ENCODE measurements around the gene FSCN2.

Gene FSCN2

DNA sequence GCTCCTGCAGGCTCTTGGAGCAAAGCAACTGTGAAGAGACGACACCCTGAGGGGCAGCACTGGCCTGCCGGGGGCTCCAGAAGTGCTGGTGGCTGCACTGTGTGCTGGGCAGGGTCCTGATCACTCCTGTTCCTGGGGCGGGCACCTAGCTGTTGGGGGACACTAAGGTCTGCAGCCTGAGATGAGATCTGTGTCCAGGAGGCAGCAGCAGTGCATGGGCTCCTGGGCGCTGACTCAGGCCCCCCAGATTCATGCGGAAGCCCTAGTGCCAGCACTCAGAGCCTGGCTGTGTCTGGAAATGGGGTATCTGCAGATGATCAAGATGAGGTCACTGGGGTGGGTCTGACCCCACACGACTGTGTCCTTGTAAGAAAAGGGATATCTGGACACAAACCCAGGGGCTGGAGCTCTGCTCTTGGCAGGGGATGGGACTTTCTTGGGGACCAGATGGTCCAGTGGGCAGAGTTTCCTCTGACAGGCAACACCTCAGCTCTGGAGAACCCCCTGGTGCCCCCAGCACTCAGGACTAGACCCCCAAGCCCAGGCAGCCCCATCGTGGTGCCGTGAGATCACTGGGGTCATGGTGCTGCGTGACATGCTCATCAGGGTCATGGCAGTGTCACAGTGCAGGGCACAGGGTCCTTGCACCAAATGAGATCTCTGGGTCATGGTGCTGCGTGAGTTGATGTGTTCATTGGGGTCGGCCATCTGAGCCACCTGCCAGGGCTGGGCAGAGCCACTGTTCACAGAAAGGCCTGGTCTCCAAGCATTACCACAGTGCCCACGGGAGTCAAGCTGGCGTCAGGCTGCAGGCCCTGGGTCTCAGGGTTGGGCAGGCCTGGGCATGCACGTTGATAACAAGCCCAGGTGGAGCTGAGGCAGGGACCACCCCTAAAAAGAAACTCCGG lies 14.5 kb downstream of the FSCN2 start:
- DNase-seq, result no peak

DNA sequence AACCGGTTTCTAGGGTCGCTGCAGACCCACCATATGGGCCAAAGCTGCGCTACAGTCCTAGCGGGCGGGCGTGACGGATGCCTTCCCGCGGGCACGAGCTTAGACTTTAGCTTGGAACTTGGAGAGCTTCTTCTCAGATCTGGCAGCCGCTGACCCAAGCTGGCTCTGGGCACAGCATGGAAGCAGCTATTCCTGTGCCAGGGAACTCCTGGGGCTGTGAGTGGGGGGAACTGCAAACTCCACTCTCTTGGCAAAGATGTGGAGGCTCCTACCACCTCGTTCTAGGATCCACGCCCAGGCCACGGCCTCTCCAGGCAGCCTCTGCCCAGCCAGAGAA lies 15.1 kb downstream of the FSCN2 start:
- no peak for DNase-seq

DNA sequence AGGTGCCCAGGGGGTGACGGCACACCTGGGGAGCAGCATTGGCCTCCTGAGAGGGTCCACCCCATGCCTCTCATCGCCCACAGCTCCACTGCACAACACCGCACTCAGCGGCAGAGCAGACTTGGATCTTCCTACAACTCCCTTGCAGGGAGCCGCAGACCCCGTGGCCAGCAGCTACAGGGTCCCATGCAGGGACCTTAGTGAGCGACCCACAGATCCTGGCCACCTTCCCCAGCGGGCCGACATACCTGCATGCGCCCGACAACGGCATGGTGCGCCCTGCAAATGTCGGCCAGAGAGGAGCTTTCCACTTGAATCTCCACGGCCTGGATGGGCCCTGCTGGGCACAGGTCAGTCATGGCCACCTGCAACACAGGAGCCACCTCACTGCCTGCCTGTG lies 15.6 kb downstream of the FSCN2 start:
- DNase-seq, result no peak

DNA sequence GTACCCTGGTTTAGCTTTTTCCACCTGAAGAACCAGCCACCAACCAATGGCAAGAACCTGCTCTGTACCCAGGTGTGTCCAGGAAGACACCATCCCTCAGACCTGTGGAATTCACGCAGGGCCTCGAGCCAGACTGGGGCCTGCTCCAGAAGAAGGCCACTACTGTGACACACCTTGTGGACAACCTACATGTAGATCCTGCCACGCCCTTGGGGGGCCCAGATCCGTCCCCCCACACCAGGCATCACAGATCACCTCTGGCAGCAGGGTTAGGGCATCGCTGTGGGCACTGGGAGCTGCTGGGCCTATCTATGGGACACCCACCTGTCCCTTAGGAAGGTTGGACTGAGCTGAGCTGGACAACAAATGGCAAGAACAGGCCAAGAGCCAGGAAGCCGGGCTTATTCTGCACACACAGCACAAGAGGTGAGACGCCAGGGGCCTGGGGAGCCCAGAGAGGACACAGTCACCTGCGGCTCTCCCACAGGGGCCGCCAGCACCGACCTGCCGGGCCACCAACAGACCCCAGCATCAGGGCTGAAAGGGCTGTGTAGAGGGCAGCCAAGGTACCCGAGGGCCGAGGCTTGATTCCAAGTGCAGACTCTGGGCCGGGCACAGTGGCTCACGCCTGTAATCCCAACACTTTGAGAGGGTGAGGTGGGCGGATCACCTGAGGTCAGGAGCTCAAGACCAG lies 16.3 kb downstream of the FSCN2 start:
- DNase-seq, result no peak

DNA sequence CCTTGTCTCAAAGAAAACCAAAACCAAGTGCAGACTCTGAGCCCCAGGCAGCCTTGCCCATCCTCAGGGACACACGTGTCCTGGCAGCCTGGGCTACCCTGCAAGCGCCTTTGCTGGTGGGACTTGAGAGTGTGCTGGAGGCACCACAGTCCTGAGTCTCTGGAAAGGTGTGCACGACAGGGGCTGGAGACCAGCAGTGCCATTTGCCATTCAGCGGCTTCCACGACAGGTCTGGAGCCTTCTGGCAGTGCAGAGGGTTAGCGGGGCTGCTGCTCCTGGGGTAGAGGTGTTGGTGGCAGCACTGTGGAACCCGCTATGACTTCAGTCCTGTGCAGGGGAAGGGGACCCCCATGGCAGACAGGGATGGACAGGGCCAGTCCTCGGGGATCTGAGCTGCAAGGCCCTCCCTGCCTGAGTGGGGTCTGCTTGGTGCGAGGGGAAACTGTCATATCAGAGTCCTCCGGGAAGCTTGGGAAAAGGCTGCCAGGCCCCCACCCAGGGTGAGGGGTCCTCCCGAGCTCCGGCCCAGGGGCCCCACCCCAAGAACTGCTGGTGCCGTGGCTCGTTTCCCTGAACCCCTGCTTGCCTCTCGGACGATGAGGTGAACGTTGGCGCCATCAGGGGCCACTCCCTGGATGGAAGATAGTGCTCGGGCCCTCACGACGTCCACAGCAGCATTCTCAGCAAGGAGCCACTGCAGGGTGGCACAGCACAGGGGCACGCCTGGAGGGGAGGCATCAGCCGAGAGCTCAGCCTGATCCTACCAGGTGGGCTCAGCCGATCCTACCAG lies 17.2 kb downstream of the FSCN2 start:
- no peak for DNase-seq

DNA sequence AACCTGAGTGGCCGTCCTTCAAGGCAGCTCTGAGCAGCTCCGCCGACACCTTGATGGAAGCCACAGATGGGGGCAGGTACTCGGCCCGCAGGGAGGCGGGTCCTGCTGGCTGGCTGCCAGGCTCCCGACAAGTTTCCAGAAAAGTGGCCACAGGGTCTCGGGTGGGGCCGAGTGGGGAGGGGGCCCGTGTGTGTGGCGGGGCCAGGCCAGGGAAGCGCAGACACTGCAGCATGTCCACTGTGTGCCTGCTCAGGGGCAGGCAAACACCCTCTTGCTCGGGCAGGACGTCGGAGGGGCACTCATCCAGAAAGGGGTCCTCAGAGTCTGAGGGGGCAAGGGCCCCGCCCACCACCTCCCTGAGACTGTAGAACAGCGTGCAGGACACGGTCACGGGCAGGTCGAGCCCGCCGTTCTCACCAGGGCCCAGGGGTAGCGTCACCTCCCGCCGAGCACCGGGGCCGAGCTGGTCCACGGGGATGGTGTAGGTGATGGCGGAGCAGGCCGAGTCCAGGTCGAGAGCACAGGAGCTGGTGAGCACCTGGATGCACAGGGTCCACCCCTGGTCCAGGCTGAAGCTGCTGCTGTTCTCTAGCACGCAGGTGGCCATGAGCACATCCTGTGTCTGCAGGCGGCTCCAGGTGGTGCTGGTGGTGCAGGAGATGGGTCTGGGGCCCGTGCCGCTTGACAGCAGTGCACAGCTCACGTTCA lies 18.9 kb downstream of the FSCN2 start:
- no peak for DNase-seq

DNA sequence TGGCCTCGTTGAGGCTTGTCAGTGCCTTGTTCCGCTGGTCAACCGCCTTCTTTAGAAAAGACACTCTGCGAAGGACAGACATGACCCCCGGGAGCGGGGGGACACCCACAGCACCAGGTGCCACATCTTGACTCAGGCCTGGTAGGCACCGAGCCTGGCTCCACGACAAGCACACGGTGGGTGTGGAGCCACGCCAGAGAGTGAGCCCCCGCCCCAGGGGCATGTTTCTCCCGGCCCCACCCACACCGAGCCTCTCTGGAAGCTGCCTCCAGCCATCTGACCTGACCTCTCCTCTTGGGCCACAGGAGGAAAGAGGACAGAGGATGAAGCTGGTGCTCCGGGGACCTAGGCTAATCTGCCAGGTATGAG lies 19.4 kb downstream of the FSCN2 start:
- no peak for DNase-seq

DNA sequence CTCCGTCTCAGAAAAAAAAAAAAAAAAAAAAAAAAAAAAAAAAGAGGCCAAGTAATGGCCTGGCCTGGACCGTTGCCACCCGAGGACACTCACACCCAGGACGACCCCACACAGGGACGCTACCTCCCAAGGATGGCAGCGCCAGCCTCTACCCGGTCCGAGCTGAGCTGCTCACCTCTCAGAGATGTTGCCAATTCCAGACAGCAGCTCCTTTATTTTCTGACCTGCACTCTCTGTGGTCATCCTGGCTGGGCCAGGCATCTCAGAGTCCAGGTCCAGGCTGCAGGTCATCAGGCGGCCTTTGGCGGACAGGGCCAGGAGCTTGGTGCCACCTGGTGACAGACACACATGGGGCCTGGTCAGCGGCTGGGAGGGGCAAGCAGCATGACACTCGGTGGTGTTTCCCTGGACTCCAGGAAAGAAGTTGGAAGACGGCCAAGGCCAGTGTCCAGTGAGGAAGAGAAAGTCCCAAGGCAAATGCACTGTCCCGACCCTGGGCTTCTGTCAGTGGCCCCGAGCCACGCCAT lies 20.9 kb downstream of the FSCN2 start:
- DNase-seq, result no peak

DNA sequence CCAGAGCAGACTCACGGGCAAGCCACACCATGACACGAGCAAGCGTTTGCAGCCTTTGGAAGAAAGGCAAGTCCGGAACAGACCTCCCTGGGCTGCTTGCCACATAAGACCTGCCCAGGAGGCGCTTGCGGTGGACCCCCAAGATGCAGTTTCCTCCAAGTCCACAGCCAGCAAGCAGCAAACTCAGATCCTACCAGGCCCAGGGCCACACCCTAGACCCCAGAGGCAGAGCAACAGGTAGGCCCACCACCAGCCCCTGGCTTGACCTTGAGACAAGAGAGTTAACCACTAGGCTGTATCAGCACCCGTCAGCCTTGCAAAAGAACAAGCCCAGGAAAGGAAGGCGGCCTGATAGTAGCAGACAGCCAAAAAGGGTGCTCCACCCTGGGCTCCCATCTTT lies 21.6 kb downstream of the FSCN2 start:
- DNase-seq, result no peak

DNA sequence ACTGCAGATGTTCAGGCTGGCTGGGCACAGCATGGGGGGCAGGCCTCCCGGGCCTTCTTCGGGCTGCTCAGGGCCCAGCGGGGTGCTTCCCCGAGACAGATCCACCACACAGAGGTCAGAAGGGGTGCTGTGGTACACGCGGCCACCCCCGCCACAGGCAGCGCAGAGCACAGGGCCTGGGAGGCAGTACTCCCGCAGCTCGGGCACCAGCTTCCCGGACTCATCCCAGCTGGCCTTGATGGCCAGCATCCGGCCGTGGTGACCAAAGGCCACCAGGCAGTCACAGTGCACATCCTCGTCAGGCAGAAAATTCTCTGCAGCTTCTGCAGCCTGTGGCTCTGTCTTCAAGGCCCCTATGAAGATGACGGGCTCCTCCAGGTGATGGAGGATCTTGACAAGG lies 22.1 kb downstream of the FSCN2 start:
- DNase-seq, result no peak

DNA sequence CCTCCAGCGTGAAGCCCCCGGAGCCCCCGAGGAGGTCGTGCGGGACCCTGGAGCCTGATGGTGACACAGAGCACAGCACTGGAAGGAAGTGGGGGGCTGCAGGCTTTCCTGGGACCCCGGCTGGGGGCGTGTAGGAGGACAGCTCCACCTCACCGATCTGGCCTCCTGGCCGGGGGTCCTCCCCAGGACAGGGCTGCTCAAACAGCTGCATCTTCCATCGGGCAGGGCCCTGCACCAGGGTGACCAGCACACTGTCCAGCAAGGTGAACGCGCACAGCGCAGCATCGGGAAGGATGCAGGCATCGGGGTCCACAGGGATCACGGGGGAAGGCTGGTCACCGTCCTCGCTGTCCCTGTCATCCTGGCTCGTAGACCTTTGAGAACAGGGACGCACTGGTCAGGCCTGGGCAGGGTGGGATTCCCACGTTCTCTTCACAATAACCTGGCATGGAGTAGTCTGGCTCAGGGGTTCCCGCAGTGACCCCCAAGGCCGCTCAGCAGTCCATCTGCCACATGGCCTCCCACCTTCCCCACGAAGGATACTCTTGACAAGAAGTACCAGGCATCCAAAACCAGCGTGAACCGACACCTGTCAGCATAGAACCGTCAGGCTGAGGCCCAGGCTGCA lies 22.8 kb downstream of the FSCN2 start:
- no peak for DNase-seq

DNA sequence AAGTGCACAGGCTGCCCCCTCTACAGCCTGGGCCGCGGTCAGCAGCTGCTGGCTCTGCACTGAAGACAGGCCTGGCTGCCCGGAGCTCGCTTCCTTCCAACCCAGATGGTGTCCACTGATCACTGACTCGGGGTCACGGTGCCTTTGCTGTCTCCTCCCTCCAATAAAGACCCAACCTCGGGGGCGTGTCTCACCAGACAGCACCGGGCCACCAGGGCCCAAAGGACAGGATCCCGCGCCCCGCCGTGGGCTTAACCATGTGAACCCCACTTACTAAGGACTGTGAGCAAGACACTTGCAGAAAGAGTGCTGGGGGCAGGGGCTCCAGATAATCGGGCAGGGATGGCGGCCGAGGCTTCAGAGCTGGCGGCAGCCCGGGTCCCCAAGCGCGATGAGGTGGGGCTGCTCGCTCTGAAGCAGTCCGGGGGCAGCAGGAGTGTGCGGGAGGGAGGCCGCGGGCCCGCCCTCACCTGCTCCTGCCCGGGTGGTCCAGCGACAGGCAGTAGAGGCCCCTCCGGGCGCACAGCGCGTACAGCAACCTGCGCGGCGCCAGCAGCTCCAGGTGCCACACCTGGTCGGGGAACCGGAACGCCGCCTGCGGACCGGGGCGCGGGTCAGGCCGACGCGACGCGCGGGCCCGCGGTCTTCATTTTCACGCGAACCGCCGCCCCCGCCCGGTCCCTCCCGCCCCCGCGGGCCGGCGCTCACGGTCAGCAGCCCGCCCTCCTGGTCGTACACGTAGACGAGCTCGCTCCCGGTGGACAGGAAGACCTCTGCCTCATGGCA lies 23.5 kb downstream of the FSCN2 start:
- DNase-seq, result no peak

DNA sequence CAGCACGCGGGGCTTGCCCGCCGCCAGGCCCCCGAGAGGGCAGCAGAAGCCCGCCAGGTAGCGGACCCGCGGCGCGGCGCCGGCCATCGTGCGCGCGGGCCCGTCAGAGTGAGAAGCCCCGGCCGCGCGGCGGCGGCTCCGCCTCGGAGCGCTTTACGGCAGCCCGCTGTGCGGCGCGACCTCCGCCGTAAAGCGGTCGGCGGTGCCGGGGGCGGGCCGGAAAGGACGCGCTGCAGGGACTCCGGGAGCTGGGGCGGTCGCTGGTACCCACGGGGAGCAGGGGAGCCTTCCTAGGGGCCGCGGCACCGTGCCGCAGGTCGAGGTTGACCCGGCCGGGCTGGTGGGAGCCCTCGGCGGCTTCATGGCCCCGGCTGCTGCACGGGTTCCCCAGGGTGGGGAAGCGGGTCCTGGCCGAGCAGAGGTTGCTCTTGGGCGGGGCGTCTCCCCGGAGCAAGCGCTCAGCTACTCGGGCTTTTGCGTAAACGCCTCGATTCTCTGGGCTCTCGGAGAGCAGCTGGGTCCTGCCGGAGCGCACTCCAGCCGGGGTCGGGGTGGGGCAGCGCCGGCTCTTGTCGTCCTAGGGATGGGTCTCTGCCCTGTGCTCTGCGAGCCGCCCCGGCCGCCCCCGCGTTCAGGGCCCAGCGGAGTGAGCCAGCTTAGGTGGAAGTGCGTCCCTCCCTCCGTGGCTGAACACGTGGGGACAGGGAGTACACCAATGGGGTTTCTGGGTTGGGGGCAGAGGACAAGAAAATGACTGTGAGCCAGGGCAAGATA lies 24.3 kb downstream of the FSCN2 start, which contains the start of gene FAAP100:
TSS of gene FAAP100 (minus strand) at position 110 of the 774 bp plus-strand sequence. CDS start at position 87, 23 bp downstream.
- DNase-seq, result peak; percentile 67

DNA sequence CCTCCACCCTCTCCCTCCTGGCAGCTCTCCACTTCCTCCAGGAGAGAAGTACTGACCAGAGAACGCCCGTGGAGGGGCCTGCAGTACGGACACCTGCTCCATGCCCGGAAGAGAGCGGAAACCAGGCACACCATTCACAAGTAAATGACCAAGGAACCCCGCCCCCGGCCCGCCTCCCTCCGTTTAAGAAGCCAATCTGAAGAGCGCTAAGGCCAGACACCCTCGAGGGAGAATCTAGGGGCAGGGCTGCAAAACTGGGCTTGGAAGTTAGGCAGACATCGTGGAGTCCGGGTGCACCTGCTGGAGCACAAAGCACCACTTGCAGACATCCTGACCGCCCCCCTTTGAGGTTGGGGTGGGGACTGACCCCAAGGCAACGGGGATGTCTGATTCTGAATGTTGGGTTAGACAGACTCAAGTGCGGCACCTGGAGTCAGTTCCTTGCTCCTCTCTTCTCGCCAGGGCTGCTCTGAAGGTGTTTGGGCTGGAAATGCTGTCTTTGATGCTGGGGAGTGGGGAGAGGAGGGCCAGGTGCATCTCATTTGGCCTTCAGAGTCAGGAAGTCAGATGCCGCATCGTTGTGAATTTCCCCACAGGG lies 24.9 kb downstream of the FSCN2 start:
- DNase-seq, result peak; percentile 61

DNA sequence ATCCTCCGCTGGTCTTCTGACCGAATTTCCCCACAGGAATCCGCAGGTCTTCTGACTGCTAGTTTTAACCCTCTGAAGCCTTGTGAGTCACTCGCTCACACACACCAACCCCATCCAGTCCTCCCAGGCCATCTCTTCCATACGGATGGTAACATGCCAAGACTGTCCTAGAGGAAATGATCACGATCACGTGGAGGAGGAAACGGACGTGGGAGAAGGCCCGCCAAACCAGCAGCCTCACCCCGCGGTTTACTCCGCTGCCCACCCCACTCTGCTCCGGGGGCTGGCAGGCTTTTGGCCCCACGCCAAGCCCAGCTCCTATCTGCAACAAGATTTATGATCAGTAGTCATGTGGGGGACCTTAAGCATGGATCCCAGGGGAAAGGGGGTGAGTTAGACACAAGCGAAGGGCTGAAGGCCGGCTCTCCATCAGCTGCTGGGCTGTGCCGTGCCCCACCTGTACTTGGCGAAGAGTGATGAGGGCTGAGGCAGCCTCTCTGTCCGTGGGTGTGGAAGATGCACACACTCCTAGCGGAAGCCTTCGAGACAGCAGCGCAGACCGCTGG lies 25.5 kb downstream of the FSCN2 start:
- DNase-seq, result no peak

DNA sequence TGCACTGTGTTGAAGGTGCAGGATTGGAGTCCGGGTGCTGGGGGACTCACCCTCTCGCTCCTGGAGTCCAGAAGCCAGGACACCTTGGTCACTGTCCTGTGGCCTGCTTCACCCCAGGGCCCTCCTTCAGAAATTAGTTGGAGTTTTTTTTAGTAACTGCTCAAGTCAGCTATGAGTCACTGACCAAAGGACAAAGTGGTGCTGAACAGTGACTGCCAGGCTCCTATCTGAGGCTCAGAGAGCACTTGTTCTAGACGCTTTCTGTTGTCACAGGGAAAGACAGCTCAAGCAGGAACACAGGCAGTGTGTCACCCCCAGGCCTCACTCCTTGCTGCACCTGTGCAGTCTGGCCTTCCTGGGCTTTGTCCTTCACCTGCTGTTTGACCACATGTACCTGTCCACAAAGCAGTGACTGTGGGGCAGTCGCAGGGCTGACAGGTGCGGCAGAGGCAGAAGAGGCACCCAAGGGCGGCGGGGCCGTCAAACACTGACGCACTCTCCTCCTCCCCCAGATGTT lies 28.1 kb downstream of the FSCN2 start:
- no peak for DNase-seq

DNA sequence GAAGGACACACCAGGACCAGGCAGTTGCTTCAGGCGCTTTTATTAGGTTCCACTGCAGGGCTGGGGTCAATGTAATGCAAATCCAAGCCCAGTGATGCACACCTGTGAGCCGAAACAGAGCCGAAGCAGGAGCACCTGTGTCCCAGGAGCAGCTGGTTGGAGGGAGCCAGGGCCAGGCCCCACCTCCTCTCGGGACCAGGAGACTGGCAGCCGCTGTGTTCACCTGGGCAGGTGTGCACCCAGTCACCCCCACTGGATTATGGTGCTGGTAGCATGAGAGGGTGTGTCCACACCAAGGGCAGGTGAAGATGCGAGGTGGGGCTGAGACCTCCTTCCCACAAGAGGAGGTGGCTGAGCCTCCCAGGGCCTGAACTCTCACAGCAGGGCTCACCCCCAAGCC lies 28.7 kb downstream of the FSCN2 start:
- DNase-seq, result no peak

DNA sequence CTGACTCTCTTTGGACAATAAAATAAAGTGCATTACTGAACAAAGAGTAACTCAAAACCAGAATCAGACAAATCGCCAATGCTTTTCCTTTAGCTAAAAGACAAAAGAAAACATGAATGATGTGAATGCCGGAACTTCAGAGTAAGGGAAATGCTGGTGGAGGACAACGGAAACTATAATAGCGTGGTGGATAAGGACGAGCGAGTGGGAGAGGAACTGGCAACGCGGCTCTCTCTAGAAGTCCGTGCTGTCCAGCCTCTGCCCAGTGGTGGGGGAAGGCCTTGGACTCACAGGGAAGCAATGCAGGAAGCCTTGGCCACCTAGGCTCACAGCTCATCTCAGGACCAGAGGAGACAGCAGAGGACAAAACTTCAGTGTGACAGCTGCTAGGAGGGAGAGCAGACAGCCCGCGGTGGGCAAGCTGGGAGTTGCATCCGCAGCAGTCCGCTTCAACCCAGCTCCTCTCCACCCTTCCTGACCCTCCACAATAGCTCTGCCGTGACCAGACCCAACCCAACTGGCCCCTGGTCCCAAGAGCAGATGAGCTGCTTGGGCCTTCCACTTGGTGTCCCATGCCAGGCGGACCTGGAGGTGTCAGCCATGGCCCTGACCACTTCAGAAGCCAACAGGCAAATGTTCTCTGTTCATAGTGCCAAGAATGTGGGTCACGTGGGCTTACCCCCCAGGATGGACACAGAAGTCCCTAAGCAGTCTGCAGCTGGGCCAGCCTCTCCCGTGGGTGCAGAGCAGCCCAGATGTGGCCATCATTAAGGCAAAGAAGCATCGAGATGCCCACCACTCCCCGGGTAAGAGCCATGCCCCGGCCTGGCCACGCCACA lies 29.3 kb downstream of the FSCN2 start:
- no peak for DNase-seq

DNA sequence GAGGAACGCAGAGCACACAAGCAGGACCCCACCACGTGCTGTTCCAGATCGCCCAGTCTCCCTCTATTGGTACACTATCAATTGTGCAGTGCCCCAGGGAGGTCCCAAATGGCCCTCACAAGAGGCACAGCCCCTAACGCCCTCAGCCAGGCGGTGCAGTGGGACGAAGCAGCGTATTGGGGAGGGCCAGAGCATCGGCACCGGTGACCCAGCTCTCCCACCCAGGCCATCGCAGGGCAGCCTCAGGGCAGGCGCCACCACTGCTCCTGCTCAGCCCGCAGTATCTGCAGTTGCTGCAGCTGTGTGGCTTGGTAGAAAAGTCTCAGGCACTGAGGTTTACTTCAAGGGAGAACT lies 29.9 kb downstream of the FSCN2 start:
- no peak for DNase-seq

Measured in activated T-cell treated with anti-CD3 and anti-CD28 coated beads for 4 hours (primary cell).